ENCODE measurements around the gene KRTAP5-4. TPM values are rescaled to one million over a fixed set of nuclear protein-coding genes. Genes with fewer than 3 reads are reported as not detected.
A peak's percentile ranks its signal among the peaks of the same experiment; 100 is the strongest.

KRTAP5-4 gene
- total RNA-seq, 1 donor from 2014 or later: not detected

DNA sequence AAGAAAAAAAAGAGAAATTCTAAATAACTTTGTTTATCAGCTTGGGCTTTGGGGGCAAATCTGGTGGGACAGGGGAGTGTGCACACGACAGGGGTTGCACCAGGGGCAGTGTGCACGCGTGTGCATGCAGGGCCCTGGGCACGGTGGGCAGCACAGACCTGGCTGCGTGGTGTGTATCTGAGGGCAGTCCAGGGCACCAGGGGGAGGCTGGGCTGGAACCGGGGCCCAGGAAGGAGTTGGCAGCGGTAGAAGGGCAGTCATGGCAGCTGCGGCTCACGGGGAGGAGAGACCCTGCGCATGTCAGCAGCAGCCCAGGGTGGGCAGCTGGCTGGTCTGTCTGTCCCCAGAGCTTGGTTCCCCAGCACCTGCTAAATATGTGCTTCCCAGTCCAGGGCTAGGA, 11.9 kb upstream of the KRTAP5-4 start:
- Mint-ChIP-seq H3K27me3 (ENCODE audit: low read depth, unreplicated experiment) (peaks cover 70% of the 10 kb centered on the region), H3K9me3 (ENCODE audit: unreplicated experiment) (peaks cover 3% of the 10 kb centered on the region), H3K27ac (ENCODE audit: unreplicated experiment) (no peak overlapping the region), H3K36me3 (ENCODE audit: low read depth, unreplicated experiment) (no peaks in the 10 kb centered on the region), H3K4me3 (ENCODE audit: unreplicated experiment) (no peak overlapping the region), H3K4me1 (ENCODE audit: low read depth, unreplicated experiment) (peaks cover 9% of the 10 kb centered on the region)
- no peak for DNase-seq (ENCODE audit: low read depth)
- H3K4me1 ChIP-seq (ENCODE audit: insufficient read depth, low read length): no peaks in the 10 kb centered on the region
- no peak overlapping the region for H3K27ac ChIP-seq (ENCODE audit: low read depth, low read length)
- peaks cover 31% of the 10 kb centered on the region for H3K27me3 ChIP-seq (ENCODE audit: insufficient read depth, low read length)
- H3K4me2 ChIP-seq (ENCODE audit: low read length): no peak overlapping the region
- H2AFZ ChIP-seq (ENCODE audit: low read depth, low read length): no peak overlapping the region
- no peak overlapping the region for H3K4me3 ChIP-seq (ENCODE audit: insufficient read depth, low read depth, low read length)
- H3K9ac ChIP-seq (ENCODE audit: low read length): no peak overlapping the region
- no peaks in the 10 kb centered on the region for H3K9me3 ChIP-seq (ENCODE audit: insufficient read depth, low read depth, low read length)
- no peak for FAIRE-seq
- no peaks in the 10 kb centered on the region for H3K79me2 ChIP-seq (ENCODE audit: insufficient read depth, low read length)
- no peaks in the 10 kb centered on the region for H3K36me3 ChIP-seq (ENCODE audit: insufficient read depth, low read length)
- TF ChIP-seq, protein P1, sequence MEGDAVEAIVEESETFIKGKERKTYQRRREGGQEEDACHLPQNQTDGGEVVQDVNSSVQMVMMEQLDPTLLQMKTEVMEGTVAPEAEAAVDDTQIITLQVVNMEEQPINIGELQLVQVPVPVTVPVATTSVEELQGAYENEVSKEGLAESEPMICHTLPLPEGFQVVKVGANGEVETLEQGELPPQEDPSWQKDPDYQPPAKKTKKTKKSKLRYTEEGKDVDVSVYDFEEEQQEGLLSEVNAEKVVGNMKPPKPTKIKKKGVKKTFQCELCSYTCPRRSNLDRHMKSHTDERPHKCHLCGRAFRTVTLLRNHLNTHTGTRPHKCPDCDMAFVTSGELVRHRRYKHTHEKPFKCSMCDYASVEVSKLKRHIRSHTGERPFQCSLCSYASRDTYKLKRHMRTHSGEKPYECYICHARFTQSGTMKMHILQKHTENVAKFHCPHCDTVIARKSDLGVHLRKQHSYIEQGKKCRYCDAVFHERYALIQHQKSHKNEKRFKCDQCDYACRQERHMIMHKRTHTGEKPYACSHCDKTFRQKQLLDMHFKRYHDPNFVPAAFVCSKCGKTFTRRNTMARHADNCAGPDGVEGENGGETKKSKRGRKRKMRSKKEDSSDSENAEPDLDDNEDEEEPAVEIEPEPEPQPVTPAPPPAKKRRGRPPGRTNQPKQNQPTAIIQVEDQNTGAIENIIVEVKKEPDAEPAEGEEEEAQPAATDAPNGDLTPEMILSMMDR (IDR thresholded peaks at IDR 0.05; ENCODE audit: insufficient read depth, low read depth, low read length): no peak
- no peak for TF ChIP-seq EZH2 (IDR thresholded peaks at IDR 0.05; ENCODE audit: insufficient read depth, low read length)
- no peaks in the 10 kb centered on the region for H4K20me1 ChIP-seq (ENCODE audit: insufficient read depth, low read length)

DNA sequence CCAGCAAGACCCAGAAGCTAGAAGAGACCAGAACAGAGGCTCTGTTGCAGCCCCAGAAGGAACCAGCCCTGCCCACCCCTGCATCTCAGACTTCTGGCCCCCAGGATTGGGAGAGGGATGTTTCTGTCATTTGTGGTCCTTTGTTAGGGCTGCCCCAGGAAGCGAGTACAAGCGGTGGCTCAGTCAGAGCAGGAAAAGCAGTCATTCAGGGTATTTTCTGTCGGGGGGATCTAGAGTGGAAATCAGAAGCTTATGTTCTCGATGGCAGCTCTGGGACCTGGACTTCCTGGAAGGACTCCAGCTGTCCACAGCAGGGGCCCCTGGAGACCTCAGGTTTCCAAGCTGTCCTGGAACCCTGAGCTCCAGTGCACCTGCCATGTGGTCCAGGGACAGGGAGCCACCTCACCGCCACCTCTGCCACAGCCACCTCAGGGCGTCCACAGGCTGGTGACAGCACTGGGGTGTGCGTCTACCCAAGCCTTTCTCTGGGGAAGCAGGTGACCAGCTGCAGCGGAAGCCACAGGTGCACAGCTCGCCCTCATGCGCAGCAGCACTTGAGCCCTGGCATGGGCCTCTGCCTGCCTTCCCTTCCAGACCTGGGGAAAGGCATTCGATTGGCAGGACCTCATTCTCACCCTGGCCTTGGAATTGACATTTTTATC, 10.2 kb upstream of the KRTAP5-4 start:
- no peak overlapping the region for H3K4me3 ChIP-seq (ENCODE audit: insufficient read depth, low read depth, low read length)
- no peak for DNase-seq (ENCODE audit: low read depth)
- TF ChIP-seq, protein P1 (IDR thresholded peaks at IDR 0.05; ENCODE audit: insufficient read depth, low read depth, low read length): no peak
- TF ChIP-seq EZH2 (IDR thresholded peaks at IDR 0.05; ENCODE audit: insufficient read depth, low read length): no peak
- H3K9ac ChIP-seq (ENCODE audit: low read length): no peak overlapping the region
- Mint-ChIP-seq H3K36me3 (ENCODE audit: low read depth, unreplicated experiment) (no peaks in the 10 kb centered on the region), H3K4me3 (ENCODE audit: unreplicated experiment) (no peak overlapping the region), H3K27ac (ENCODE audit: unreplicated experiment) (no peak overlapping the region), H3K27me3 (ENCODE audit: low read depth, unreplicated experiment) (peaks cover 75% of the 10 kb centered on the region), H3K4me1 (ENCODE audit: low read depth, unreplicated experiment) (peaks cover 9% of the 10 kb centered on the region), H3K9me3 (ENCODE audit: unreplicated experiment) (peaks cover 3% of the 10 kb centered on the region)
- H3K4me2 ChIP-seq (ENCODE audit: low read length): no peak overlapping the region
- no peaks in the 10 kb centered on the region for H3K4me1 ChIP-seq (ENCODE audit: insufficient read depth, low read length)
- FAIRE-seq: no peak
- H3K27me3 ChIP-seq (ENCODE audit: insufficient read depth, low read length): peaks cover 42% of the 10 kb centered on the region
- H4K20me1 ChIP-seq (ENCODE audit: insufficient read depth, low read length): no peaks in the 10 kb centered on the region
- H3K36me3 ChIP-seq (ENCODE audit: insufficient read depth, low read length): no peaks in the 10 kb centered on the region
- no peaks in the 10 kb centered on the region for H3K79me2 ChIP-seq (ENCODE audit: insufficient read depth, low read length)
- no peak overlapping the region for H3K27ac ChIP-seq (ENCODE audit: low read depth, low read length)
- no peaks in the 10 kb centered on the region for H3K9me3 ChIP-seq (ENCODE audit: insufficient read depth, low read depth, low read length)
- no peak overlapping the region for H2AFZ ChIP-seq (ENCODE audit: low read depth, low read length)

DNA sequence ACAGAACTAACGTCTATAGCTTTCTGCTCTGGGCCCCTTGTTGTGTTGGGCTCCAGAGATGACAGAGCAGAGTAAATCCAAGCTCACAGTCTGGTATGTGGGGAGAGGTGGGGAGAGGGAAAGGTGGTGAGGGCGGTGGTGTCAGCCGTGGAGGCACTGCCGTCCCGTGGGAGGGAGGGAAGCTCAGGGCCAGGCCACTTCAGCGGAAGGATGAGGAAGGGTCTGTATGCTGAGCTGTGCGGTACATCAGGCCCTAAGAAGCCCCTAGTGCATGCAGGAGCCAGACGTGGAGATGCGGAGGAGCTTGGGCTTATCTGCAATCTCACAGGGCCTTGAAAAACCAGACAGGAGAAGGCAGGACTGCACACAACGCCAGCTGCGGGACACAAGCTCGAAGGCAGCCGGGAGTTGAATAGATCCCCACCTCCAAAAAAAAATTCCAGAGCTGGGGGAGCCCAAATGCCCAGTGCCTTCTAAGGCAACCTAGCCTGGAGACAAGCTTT, 9.2 kb upstream of the KRTAP5-4 start:
- Histone ChIP-seq H3K9me3 (ENCODE audit: insufficient read depth, low read depth, low read length) (no peaks in the 10 kb centered on the region), H3K4me1 (ENCODE audit: insufficient read depth, low read length) (no peaks in the 10 kb centered on the region), H3K27ac (ENCODE audit: low read depth, low read length) (no peak overlapping the region), H2AFZ (ENCODE audit: low read depth, low read length) (no peak overlapping the region), H3K79me2 (ENCODE audit: insufficient read depth, low read length) (no peaks in the 10 kb centered on the region), H3K4me3 (ENCODE audit: insufficient read depth, low read depth, low read length) (no peak overlapping the region), H3K36me3 (ENCODE audit: insufficient read depth, low read length) (no peaks in the 10 kb centered on the region), H3K9ac (ENCODE audit: low read length) (no peak overlapping the region), H3K4me2 (ENCODE audit: low read length) (no peak overlapping the region), H4K20me1 (ENCODE audit: insufficient read depth, low read length) (no peaks in the 10 kb centered on the region), H3K27me3 (ENCODE audit: insufficient read depth, low read length) (peaks cover 43% of the 10 kb centered on the region)
- Mint-ChIP-seq H3K9me3 (ENCODE audit: unreplicated experiment) (peaks cover 3% of the 10 kb centered on the region), H3K36me3 (ENCODE audit: low read depth, unreplicated experiment) (no peaks in the 10 kb centered on the region), H3K4me1 (ENCODE audit: low read depth, unreplicated experiment) (peaks cover 9% of the 10 kb centered on the region), H3K27me3 (ENCODE audit: low read depth, unreplicated experiment) (peaks cover 78% of the 10 kb centered on the region), H3K4me3 (ENCODE audit: unreplicated experiment) (no peak overlapping the region), H3K27ac (ENCODE audit: unreplicated experiment) (no peak overlapping the region)
- FAIRE-seq: no peak
- no peak for DNase-seq (ENCODE audit: low read depth)
- peak; percentile 17 for TF ChIP-seq EZH2 (IDR thresholded peaks at IDR 0.05; ENCODE audit: insufficient read depth, low read length)
- TF ChIP-seq, protein P1 (IDR thresholded peaks at IDR 0.05; ENCODE audit: insufficient read depth, low read depth, low read length): no peak

Data from astrocyte (in vitro differentiated cells and primary cell).